Measurements from ENCODE around the gene CEACAM1. TPM values are rescaled to one million over a fixed set of nuclear protein-coding genes. Genes with fewer than 3 reads are reported as not detected.
A peak's percentile ranks its signal among the peaks of the same experiment; 100 is the strongest.
"Not testable (repeated sequence)": the region's sequence is repeated elsewhere in the genome, so short reads cannot be mapped to it uniquely, and the experiment has no call there.

Gene CEACAM1
- total RNA-seq, 2 donors from 2014 or later, result 251 to 510 TPM

DNA sequence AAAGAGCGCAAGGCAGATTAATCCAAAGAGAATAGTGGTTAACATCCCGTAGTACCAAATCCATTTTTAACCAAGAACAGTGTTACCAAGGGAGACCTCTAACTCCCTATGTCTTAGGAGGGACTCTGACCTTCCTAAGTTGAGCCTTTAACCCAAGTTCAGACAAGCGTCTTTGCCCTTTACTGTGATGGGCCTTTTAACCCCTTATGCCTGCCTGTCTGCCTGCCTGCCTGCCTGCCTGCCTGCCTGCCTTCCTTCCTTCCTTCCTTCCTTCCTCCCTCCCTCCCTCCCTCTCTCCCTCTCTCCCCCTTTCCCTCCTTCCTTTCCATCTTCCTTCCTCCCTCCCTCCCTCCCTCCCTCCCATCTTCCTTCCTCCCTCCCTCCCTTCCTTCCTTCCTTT, 32.6 kb downstream of the CEACAM1 start:
- Histone ChIP-seq H3K4me1 (peaks cover 9% of the 10 kb centered on the region), H3K36me3 (no peaks in the 10 kb centered on the region), H3K27me3 (no peaks in the 10 kb centered on the region), H3K9me3 (no peaks in the 10 kb centered on the region), H3K9ac (ENCODE audit: low read depth in 2 of 2, low read length in 2 of 2) (no peak overlapping the region), H3K27ac (no peak overlapping the region), H3K4me3 (no peak overlapping the region)
- TF ChIP-seq, protein P1, sequence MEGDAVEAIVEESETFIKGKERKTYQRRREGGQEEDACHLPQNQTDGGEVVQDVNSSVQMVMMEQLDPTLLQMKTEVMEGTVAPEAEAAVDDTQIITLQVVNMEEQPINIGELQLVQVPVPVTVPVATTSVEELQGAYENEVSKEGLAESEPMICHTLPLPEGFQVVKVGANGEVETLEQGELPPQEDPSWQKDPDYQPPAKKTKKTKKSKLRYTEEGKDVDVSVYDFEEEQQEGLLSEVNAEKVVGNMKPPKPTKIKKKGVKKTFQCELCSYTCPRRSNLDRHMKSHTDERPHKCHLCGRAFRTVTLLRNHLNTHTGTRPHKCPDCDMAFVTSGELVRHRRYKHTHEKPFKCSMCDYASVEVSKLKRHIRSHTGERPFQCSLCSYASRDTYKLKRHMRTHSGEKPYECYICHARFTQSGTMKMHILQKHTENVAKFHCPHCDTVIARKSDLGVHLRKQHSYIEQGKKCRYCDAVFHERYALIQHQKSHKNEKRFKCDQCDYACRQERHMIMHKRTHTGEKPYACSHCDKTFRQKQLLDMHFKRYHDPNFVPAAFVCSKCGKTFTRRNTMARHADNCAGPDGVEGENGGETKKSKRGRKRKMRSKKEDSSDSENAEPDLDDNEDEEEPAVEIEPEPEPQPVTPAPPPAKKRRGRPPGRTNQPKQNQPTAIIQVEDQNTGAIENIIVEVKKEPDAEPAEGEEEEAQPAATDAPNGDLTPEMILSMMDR (IDR thresholded peaks at IDR 0.05), result no peak
- no peak for DNase-seq
- intact Hi-C loops (cut with DNase I), result no loop called here

GRCh38 chr19:42494321-42494720, 34.0 kb downstream of the CEACAM1 start:
- Histone ChIP-seq H3K9ac (ENCODE audit: low read depth in 2 of 2, low read length in 2 of 2) (no peak overlapping the region), H3K4me1 (peaks cover 9% of the 10 kb centered on the region), H3K27ac (peak overlapping the region; percentile 2), H3K27me3 (no peaks in the 10 kb centered on the region), H3K36me3 (no peaks in the 10 kb centered on the region), H3K9me3 (no peaks in the 10 kb centered on the region), H3K4me3 (no peak overlapping the region)
- TF ChIP-seq, protein P1 (IDR thresholded peaks at IDR 0.05), result no peak
- intact Hi-C loops (cut with DNase I), result no loop called here
- DNase-seq, result no peak

DNA sequence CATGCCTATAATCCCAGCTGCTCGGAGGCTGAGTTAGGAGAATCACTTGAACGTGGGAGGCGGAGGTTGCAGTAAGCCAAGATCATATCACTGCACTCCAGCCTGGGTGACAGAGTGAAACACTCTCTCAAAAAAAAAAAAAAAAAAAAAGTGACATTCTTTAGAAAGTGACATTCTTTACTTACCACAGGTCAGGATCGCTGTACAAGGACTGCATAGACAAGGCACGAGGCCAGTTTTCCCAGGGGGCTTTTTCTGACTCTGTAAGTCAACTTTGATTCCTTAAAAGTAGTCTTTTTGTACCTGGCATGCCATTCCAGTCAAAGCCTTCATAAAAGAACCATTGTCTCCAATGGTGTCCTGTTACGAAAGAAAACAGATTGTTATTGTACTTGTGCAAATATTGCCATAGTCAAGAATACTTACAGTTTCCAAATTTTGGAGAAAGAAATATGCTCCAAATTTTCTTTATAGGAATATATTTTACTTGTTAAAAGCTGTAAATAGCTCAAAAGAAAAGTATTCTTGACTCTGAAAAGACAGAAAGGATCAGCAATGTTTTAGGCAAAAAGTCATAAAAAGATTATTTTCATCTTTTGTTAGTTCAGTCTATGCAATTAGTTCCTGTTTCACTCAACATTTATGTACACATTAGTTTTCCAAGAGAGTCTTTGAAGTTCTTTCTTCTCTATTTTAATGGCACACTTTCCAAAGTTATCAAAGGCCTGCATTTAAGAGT, 39.3 kb downstream of the CEACAM1 start:
- H3K27me3 ChIP-seq, result no peaks in the 10 kb centered on the region
- intact Hi-C loops (cut with DNase I), result no loop called here
- no peaks in the 10 kb centered on the region for H3K36me3 ChIP-seq
- H3K27ac ChIP-seq, result peak overlapping the region; percentile 12
- no peak overlapping the region for H3K4me3 ChIP-seq
- H3K9me3 ChIP-seq, result no peaks in the 10 kb centered on the region
- H3K4me1 ChIP-seq, result no peaks in the 10 kb centered on the region
- TF ChIP-seq, protein P1 (IDR thresholded peaks at IDR 0.05), result no peak
- no peak for DNase-seq
- no peak overlapping the region for H3K9ac ChIP-seq (ENCODE audit: low read depth in 2 of 2, low read length in 2 of 2)

DNA sequence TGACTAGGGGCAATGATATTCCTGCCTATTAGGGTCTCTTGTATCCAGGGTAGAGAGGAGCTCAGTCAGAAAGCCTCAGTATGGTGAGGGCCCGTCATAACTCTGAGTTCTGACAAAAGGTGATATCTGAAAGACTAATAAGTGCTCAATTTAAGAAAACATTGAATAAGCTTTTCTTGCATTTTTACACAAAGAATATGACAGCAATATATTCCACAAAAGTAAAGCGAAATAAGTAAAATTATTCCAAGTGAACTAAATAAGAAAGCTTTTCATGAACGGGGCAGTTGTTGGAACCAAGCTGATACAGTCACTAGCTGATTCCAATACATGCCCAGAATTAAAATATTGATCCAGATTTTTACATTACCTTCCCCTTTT, 40.5 kb downstream of the CEACAM1 start:
- no peak overlapping the region for H3K27ac ChIP-seq

DNA sequence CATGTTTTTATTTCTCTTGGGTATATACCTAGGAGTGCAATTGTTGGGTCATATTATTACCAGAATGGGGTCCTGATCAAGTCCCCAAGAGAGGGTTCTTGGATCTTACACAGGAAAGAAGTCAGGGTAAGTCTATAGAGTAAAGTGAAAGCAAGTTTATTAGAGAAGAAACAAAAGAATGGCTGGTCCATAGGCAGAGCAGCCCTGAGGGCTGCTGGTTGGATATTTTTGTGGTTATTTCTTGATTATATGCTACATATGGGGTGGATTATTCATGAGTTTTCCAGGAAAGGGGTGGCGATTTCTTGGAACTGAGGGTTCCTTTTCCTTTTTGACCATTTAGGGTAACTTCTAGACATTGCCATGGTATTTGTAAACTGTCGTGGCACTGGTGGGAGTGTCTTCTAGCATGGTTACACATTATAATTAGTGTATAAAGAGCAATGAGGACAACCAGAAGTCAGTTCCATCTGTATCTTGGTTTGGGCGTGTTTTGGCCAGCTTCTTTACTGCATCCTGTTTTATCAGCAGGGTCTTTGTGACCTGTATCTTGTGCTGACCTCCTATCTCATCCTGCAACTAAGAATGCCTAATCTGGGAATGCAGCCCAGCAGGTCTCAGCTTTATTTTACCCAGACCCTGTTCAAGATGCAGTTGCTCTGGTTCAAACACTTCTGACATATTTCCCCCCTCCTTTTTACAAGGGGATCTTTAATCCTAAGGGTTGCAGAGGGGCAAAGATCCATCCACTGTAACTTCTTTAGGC, 41.1 kb downstream of the CEACAM1 start:
- intact Hi-C loops (cut with DNase I), result no loop called here
- H3K9ac ChIP-seq (ENCODE audit: low read depth in 2 of 2, low read length in 2 of 2), result no peak overlapping the region
- no peaks in the 10 kb centered on the region for H3K27me3 ChIP-seq
- TF ChIP-seq, protein P1 (IDR thresholded peaks at IDR 0.05), result no peak
- H3K9me3 ChIP-seq, result no peaks in the 10 kb centered on the region
- no peaks in the 10 kb centered on the region for H3K4me1 ChIP-seq
- no peak overlapping the region for H3K27ac ChIP-seq
- DNase-seq, result no peak
- H3K4me3 ChIP-seq, result no peak overlapping the region
- H3K36me3 ChIP-seq, result no peaks in the 10 kb centered on the region

More for the DNA sequence above, 40.5 kb downstream of the CEACAM1 start:
- intact Hi-C loops (cut with DNase I), result no loop called here
- no peak for DNase-seq
- Histone ChIP-seq H3K27me3 (no peaks in the 10 kb centered on the region), H3K9me3 (no peaks in the 10 kb centered on the region), H3K36me3 (no peaks in the 10 kb centered on the region), H3K4me3 (no peak overlapping the region), H3K4me1 (no peaks in the 10 kb centered on the region), H3K9ac (ENCODE audit: low read depth in 2 of 2, low read length in 2 of 2) (no peak overlapping the region)
- TF ChIP-seq, protein P1 (IDR thresholded peaks at IDR 0.05), result no peak

DNA sequence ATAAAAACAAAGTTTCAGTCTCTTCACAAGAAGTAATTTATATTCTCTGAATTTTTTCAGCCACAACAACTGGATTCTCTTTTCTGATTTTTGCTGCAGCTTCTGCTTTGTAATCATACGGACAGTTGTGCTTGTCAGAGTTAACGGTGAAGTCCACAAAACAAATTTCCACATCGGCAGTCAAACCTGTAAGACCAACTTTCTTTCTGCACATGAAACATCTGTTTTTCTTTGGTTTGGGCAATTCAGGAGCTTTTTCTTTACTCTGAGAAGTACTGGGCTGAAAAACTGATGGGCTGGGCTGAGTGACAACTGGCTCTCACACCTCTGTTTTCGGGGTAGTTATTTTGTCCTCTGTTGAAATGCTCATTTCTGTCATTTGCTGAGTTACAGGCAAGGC, 43.2 kb downstream of the CEACAM1 start:
- H3K27ac ChIP-seq; H3K36me3 ChIP-seq; H3K4me3 ChIP-seq; H3K27me3 ChIP-seq; H3K9ac ChIP-seq (ENCODE audit: low read depth in 2 of 2, low read length in 2 of 2); intact Hi-C loops (cut with DNase I); DNase-seq; H3K9me3 ChIP-seq; H3K4me1 ChIP-seq: not testable (repeated sequence)
